Measurements from ENCODE around the gene BUD31. TPM values are rescaled to one million over a fixed set of nuclear protein-coding genes. Genes with fewer than 3 reads are reported as not detected.

The BUD31 gene
- total RNA-seq, 1 experiment from 2014 or later = 154 TPM

DNA sequence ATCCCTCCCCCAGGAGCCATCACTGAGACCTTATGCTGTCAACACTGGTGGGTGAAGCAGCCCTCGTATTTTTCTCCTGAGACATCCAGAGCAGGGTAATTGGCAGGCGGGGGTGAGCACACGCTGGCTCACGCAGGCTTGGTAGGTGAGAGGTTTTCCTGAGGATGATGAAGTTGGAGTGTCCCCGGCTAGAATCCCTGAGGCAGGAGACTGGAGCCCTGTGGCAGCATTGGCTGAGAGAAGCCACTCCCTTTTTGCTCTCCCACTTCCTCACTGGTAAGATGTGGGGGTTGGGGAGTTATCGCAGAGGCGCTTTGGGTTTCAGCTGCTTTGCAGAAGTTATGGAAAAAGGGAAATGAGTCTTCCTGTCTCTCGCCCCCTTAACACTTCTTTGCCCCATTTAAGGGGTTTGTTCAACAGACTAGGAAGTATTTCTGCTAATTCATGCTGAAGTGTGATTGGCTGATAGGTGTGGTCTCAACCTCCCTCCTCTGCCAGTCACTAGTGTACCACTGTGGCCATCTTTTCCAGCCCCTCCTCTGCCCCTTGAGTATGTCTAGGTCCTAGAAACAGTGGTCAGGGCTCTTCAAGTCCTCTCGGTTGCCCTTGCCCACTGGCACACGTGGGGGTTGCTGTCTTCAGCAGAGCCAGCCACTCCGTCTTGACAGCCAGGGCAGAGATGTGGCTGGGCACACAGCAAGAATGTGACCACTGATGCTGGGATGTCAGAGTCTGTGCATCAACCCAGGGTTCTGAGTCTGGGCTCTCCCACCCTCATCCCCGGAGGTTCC, 28.5 kb upstream of the BUD31 start:
- H3K9me3 ChIP-seq (ENCODE audit: control insufficient read depth in 1 of 2, insufficient read depth in 1 of 2, low read depth in 1 of 2, low read length in 2 of 2) = no peaks in the 10 kb centered on the region
- H2AFZ ChIP-seq (ENCODE audit: low read depth, low read length, poor library complexity, severe bottlenecking) = no peak overlapping the region
- TF ChIP-seq TCF7L2 (IDR thresholded peaks at IDR 0.05; ENCODE audit: borderline replicate concordance, extremely low read depth, insufficient read depth, insufficient read length) (no peak), CBX3 (IDR thresholded peaks at IDR 0.05; ENCODE audit: low read depth) (no peak), SRF (IDR thresholded peaks at IDR 0.05; ENCODE audit: low read depth) (no peak), ELF1 (IDR thresholded peaks at IDR 0.05; ENCODE audit: borderline replicate concordance, low read depth) (no peak), SP1 (IDR thresholded peaks at IDR 0.05; ENCODE audit: low read depth) (no peak), POLR2AphosphoS5 (IDR thresholded peaks at IDR 0.05; ENCODE audit: low read depth, low read length) (no peak; the same call in 1 of the 2 replicates), ZFX (IDR thresholded peaks at IDR 0.05) (no peak), ZNF274 (IDR thresholded peaks at IDR 0.05; ENCODE audit: low read depth, low read length) (no peak), FOSL1 (IDR thresholded peaks at IDR 0.05; ENCODE audit: low read depth) (no peak), JUND (IDR thresholded peaks at IDR 0.05) (no peak), POLR2A (IDR thresholded peaks at IDR 0.05; ENCODE audit: borderline replicate concordance, extremely low read depth, insufficient read depth, insufficient read length) (no peak)
- TF ChIP-seq, protein P1, sequence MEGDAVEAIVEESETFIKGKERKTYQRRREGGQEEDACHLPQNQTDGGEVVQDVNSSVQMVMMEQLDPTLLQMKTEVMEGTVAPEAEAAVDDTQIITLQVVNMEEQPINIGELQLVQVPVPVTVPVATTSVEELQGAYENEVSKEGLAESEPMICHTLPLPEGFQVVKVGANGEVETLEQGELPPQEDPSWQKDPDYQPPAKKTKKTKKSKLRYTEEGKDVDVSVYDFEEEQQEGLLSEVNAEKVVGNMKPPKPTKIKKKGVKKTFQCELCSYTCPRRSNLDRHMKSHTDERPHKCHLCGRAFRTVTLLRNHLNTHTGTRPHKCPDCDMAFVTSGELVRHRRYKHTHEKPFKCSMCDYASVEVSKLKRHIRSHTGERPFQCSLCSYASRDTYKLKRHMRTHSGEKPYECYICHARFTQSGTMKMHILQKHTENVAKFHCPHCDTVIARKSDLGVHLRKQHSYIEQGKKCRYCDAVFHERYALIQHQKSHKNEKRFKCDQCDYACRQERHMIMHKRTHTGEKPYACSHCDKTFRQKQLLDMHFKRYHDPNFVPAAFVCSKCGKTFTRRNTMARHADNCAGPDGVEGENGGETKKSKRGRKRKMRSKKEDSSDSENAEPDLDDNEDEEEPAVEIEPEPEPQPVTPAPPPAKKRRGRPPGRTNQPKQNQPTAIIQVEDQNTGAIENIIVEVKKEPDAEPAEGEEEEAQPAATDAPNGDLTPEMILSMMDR (IDR thresholded peaks at IDR 0.05 in 2 of 3, conservative IDR thresholded peaks at IDR 0.05 in 1 of 3; ENCODE audit: borderline replicate concordance in 1 of 3, insufficient read depth in 1 of 3, low read depth in 2 of 3, low read length in 2 of 3) = no peak
- TF ChIP-seq, protein P2, sequence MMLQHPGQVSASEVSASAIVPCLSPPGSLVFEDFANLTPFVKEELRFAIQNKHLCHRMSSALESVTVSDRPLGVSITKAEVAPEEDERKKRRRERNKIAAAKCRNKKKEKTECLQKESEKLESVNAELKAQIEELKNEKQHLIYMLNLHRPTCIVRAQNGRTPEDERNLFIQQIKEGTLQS (IDR thresholded peaks at IDR 0.05) = no peak
- no peak overlapping the region for H3K9ac ChIP-seq (ENCODE audit: low read length)
- H3K4me3 ChIP-seq (replicated peaks in 1 of 2; ENCODE audit: low read depth in 1 of 2, low read length in 2 of 2) = no peak overlapping the region
- H3K27me3 ChIP-seq (ENCODE audit: insufficient read depth, low read length) = no peaks in the 10 kb centered on the region
- H3K9me2 ChIP-seq (ENCODE audit: insufficient read depth) = no peaks in the 10 kb centered on the region
- intact Hi-C loops (cut with micrococcal nuclease) = no loop called here
- H3K4me2 ChIP-seq (ENCODE audit: low read length) = peak overlapping the region; percentile 0; the same call in 1 of the 2 replicates
- no peak for DNase-seq (ENCODE audit: low read depth, low spot score)
- peaks cover 16 to 36% of the 10 kb centered on the region in 2 experiments; a peak in 3 of 4 replicates for H3K4me1 ChIP-seq (ENCODE audit: control insufficient read depth in 1 of 2, insufficient read depth in 2 of 2, low read length in 2 of 2)
- ChIA-PET RAD21 (ENCODE audit: low non-redundant PET in 1 of 2, low total read pairs in 2 of 2, uncharacterized antibody in 2 of 2, unreplicated experiment in 2 of 2) (no interaction called here), CTCF (no interaction called here), POLR2A (no interaction called here)
- BruUV-seq (replicated peaks) = no TSS peak
- H3K36me3 ChIP-seq (ENCODE audit: control insufficient read depth in 1 of 2, insufficient read depth in 2 of 2, low read length in 2 of 2) = peaks cover 5 to 25% of the 10 kb centered on the region in 2 experiments; a peak in 2 of 4 replicates
- peaks cover 85% of the 10 kb centered on the region for H3K79me2 ChIP-seq (ENCODE audit: insufficient read depth, low read length)
- peak overlapping the region; percentile 10; the same call in 1 of the 2 replicates for H3K27ac ChIP-seq (ENCODE audit: low read depth, low read length)
- no peaks in the 10 kb centered on the region for H4K20me1 ChIP-seq (ENCODE audit: insufficient read depth)
- no peak for ATAC-seq

All from HCT116 (cell line).